ENCODE measurements around the gene CFAP77.

DNA sequence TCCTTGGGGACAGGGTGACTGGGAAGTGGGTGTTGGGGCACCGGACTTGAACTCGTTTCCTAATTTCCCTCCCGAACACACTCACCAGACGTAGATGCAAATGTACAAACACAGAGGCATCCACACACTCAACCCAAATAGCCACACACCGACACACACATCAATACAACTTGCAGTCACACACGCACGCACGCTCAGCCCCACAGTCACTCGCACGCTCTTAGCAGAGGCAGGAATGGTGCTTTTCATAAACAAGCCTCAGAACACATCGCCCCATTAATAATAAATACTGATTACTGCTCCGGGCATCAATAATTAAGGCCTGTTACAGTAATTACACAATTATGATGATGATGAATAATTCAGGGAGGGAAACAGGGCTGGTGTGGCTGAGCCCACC lies 178.1 kb downstream of the CFAP77 start:
- TF ChIP-seq CTCF (IDR thresholded peaks at IDR 0.05), result no peak
- no peak for TF ChIP-seq POLR2AphosphoS5 (IDR thresholded peaks at IDR 0.05)
- TF ChIP-seq POLR2A (IDR thresholded peaks at IDR 0.05), result no peak
- TF ChIP-seq EP300 (IDR thresholded peaks at IDR 0.05; ENCODE audit: low read depth), result no peak

Data from transverse colon (tissue), 4 donors.